Measurements from ENCODE around the gene WDR72. TPM values are rescaled to one million over a fixed set of nuclear protein-coding genes. Genes with fewer than 3 reads are reported as not detected.

WDR72 gene
- total RNA-seq, 4 donors from 2014 or later, result 87.7 to 110 (median 98.6) TPM

DNA sequence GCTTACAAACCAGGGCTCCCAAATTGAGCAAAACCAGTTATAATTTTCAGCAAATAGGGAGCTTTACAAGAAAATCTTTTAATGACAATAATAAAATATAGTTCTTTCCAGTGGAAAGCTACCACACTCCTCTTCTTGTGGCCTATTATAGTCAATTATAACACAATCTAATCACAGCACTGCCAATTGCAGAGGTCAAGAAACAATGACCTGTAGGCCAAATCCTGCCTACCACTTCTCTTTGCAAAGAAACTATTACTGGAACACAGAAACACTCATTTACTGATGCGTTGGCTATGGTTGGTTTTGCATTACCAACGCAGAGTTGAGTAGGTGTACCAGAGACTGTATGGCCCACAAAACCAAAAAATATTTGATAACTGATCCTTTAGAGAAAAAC, 110.5 kb downstream of the WDR72 start:
- TF ChIP-seq CTCF (IDR thresholded peaks at IDR 0.05) (no peak), POLR2A (IDR thresholded peaks at IDR 0.05) (no peak)
- Histone ChIP-seq H3K9me3 (no peaks in the 10 kb centered on the region), H3K36me3 (no peaks in the 10 kb centered on the region), H3K4me1 (no peaks in the 10 kb centered on the region), H3K4me3 (replicated peaks in 1 of 3) (no peak overlapping the region), H3K27ac (no peak overlapping the region), H3K27me3 (no peaks in the 10 kb centered on the region)
- no peak for DNase-seq
- WGBS, 2 donors, result 88 to 89% methylated on average over 2 of the region's 2 CpGs
- intact Hi-C loops (cut with DNase I), result no loop called here

DNA sequence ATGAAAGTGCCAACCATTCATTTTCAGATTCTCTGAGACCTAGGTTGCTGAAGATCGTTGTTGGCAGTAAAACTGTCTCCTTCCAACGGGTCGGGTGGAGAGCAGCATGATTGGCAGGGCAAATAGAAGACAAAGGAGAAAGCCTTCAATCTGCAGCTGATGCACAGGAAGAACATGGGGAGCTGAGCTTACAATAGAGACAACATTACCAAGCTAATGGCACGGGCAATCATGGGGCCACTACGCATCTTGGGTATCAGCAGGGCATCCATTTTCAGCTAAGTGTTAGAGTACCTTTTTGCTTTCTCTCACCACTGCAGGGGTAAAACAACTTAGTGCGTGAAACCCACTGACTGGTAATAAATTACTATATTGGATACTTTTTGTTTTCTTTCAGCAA, 114.8 kb downstream of the WDR72 start:
- TF ChIP-seq POLR2A (IDR thresholded peaks at IDR 0.05) (no peak), CTCF (IDR thresholded peaks at IDR 0.05) (no peak)
- WGBS, 2 donors, result 78 to 87% methylated on average over 6 of the region's 6 CpGs
- intact Hi-C loops (cut with DNase I), result no loop called here

DNA sequence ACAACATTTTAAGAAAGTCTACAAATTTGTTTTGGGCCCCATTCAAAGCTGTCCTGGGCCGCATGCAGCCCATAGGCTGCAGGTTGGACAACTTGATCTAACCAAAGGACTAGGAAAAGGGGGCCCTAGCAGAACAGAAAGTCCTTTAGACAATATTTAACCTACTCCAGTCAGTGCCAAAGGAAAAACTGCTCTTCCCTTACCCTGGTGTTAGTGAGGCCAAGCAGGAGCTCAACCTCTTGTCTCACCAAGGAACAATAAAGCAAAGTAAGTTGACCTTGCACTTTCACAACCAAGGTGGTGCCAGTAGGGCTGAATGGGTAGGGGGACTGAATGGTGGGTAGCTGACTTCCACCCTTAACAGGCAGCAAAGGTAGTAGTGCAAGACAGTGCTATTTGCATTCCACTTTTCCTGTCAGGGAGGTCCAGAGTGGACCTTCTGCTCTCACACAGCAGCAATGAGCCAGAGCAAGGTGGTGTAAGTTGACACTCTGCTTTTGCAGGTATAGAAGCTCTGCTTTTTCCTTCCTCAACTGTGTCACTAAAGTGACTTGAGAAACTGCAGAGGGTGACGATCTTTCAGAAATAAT, 124.9 kb downstream of the WDR72 start:
- TF ChIP-seq POLR2A (IDR thresholded peaks at IDR 0.05) (no peak), CTCF (IDR thresholded peaks at IDR 0.05) (no peak)
- H3K4me1 ChIP-seq, result peaks cover 4 to 8% of the 10 kb centered on the region in 2 donors
- no peaks in the 10 kb centered on the region for H3K27me3 ChIP-seq
- no peak overlapping the region for H3K27ac ChIP-seq
- intact Hi-C loops (cut with DNase I), result no loop called here
- DNase-seq, result no peak
- H3K36me3 ChIP-seq, result no peaks in the 10 kb centered on the region
- no peak overlapping the region for H3K4me3 ChIP-seq (replicated peaks in 1 of 3)
- H3K9me3 ChIP-seq, result no peaks in the 10 kb centered on the region
- WGBS, 2 donors, result 90 to 91% methylated on average over 2 of the region's 2 CpGs

More for the DNA sequence above, 114.8 kb downstream of the WDR72 start:
- DNase-seq, result no peak
- H3K36me3 ChIP-seq, result no peaks in the 10 kb centered on the region
- H3K27me3 ChIP-seq, result no peaks in the 10 kb centered on the region
- H3K4me1 ChIP-seq, result no peaks in the 10 kb centered on the region
- H3K9me3 ChIP-seq, result no peaks in the 10 kb centered on the region
- H3K27ac ChIP-seq, result no peak overlapping the region
- no peak overlapping the region for H3K4me3 ChIP-seq (replicated peaks in 1 of 3)

GRCh38 chr15:53627279-53627678, 132.2 kb downstream of the WDR72 start:
- Histone ChIP-seq H3K27ac (no peak overlapping the region), H3K27me3 (no peaks in the 10 kb centered on the region), H3K9me3 (no peaks in the 10 kb centered on the region), H3K4me3 (replicated peaks in 1 of 3) (no peak overlapping the region), H3K4me1 (peaks cover 0 to 6% of the 10 kb centered on the region in 2 donors), H3K36me3 (no peaks in the 10 kb centered on the region)
- intact Hi-C loops (cut with DNase I), result no loop called here
- 70 to 91% methylated on average over 3 of the region's 3 CpGs for WGBS, 2 donors
- TF ChIP-seq POLR2A (IDR thresholded peaks at IDR 0.05) (no peak), CTCF (IDR thresholded peaks at IDR 0.05) (no peak)
- DNase-seq, result no peak

DNA sequence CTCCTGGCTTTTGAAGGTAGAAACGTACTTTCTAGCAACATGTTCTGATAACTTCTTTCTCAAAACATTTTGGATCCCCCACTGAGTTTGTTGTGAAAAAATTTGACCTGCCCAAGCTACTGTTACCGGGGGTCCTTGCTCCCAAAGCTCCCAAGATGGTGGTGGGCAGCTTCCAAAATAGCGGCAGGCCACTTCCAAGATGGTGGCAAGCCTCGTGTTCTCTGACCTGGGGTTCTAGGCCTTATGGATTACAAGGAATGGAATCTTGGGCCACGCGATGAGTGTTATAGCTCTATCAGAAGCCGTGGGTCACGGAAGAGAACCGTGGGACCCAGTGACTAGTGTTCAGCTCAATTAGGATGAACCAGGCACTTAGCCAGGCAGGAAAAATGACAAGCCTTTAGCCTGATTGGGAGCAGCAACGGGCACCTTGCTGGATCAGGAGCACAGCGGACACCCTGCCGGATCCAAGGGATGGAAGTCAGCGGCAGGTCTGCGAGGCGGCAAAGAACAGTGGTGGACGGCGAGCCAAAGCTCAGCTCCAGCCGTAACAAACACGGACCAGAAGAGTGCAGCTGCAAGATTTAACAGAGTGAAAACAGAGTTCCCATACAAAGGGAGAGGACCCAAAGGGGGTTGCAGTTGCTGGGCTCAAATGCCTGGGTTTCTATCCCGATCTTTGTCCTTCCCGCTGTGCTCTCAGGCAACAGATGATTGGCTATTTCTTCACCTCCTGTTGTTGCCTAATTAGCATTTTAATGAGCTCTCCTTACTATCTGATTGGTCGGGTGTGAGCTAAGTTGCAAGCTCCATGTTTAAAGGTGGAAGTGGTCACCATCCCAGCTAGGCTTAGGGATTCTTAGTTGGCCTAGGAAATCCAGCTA, 133.3 kb downstream of the WDR72 start:
- peaks cover 0 to 6% of the 10 kb centered on the region in 2 donors for H3K4me1 ChIP-seq
- H3K4me3 ChIP-seq (replicated peaks in 1 of 3), result no peak overlapping the region
- no peak for DNase-seq
- no peak overlapping the region for H3K27ac ChIP-seq
- H3K9me3 ChIP-seq, result no peaks in the 10 kb centered on the region
- WGBS, 2 donors, result 94% methylated on average over 22 of the region's 22 CpGs
- H3K36me3 ChIP-seq, result no peaks in the 10 kb centered on the region
- intact Hi-C loops (cut with DNase I), result no loop called here
- no peaks in the 10 kb centered on the region for H3K27me3 ChIP-seq
- TF ChIP-seq CTCF (IDR thresholded peaks at IDR 0.05) (no peak), POLR2A (IDR thresholded peaks at IDR 0.05) (no peak)
